ENCODE results near the gene NCBP2L.

NCBP2L gene

DNA sequence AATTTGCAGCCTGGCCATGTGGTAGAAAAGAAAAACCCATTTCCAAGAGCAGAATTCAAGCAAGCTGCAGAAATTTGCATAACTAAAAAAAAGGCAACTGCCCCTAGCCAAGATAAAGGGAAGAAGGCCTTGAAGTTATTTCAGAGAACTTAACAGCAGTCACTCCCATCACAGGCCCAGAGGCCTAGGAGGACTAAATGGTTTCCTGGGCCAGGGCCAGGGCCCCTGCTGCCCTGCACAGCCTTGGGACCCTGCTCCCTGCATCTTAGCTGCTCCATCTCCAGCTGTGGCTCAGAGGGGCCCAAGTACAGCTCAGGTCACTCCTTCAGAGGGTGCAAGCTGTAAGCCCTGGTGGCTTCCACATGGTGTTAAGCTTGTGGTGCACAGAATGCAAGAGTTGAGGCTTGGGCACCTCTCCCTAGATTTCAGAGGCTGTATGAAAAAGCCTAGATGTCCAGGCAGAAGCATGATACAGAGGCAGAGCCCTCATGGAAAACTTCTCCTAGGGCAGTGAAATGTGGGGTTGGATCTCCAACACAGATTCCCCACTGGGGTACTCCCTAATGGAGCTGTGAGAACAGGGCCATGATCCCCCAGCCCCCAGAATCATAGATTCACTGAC, 41.5 kb downstream of the NCBP2L start:
- DNase-seq = no peak

DNA sequence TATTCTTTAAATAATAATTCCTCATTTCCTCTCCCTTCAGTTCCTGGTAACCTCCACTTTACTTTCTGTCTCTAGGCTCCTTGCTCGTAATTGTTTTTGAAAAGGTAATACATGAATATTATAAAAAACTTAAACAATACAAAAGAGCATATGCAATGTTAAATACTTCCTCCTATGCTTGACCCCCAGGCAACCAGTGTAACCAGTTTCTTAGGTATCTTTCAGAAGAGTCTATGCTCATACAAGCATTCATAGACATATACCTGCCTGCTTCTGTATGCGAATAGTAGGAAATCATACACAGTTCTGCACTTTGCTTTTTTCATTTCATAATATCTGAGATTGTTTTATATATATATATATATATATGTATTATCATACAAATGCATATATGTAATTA, 45.5 kb downstream of the NCBP2L start:
- DNase-seq = no peak

DNA sequence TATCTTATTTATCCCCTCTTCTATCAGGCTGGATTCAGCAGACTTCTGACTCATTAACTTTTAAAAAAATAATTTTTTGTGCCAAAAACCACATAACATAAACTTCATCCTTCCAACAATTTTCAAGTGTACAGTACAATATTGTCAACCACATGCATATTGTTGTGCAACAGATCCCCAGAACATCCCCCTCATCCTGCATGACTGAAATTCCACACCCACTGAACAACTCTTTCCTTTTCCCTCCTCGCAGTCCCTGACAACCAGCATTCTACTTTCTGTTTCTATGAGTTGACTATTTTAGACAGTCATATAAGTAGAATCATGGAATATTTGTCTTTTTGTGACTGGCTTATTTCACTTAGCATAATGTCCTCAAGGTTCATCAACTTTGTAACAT, 45.9 kb downstream of the NCBP2L start:
- no peak for DNase-seq

DNA sequence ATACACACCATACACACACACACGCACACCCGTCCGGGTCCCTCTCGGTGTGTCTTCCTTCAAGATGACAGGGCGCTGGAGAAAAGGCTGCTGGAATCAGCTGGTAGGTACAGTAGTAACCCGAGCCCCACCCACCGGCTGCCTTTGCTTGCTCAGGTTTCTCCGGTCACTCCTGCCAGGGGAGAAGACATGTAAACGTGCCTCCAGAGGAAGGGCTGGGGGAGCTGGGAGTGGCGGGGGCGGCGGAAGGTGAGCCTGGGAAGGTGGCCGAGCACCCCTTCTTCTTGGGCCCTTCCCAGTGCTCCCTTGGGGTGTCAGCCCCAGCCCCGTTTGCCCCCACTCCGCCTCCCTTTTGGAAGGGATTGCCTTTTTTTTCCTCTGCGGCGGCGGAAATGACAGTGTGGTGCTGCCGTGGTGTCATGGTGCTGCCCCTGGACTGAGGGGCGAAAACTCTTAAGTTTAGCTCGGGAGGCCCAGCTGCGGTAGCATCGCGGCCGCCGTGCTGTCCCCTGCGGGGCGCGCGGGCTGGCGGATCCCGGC, 48.2 kb downstream of the NCBP2L start, which contains the start of gene MID2:
TSS of gene MID2 (plus strand) at position 169 of the 540 bp plus-strand sequence. CDS start 561 bp downstream, outside the sequence.
- DNase-seq = peak; percentile 30

DNA sequence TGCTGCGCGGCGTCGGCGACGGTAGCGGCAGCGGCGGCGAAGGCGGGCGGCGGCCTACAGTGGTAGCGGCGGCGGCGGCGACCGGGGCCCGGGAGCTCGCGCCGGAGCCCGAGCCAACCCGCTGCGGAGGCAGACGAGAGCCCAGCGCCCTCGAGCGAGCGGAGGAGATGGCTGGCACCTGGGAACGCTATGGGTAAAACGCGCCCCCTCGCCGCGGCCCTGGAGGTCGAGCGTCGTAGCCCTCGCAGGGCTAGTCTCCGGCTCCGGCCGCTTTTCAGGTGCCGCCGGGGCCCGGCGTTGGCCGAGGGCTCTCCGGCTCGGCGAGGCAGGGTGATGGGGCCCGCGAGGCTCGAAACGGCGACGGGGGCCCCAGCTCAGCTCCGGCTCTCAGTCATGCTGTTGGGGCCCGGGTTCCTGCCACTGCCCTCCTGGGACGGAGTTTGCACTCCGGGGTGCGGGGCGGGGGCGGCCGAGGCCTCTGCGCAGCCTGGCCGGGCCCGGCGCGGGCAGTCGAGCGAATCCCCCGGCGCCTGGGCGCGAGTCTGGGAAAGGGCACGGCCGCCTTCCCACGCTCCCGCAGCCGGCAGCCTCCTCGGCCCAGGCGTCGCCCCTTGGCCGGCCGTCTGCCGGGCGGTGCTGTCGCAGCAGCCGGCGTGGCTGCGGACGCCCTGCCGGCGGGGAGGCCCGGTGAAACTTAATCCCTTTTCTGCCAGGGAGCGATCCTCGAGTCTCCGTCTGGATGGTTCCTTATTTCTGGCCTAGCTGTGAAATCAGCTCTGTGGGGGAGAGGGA, 48.9 kb downstream of the NCBP2L start:
- peak; percentile 1 for DNase-seq

DNA sequence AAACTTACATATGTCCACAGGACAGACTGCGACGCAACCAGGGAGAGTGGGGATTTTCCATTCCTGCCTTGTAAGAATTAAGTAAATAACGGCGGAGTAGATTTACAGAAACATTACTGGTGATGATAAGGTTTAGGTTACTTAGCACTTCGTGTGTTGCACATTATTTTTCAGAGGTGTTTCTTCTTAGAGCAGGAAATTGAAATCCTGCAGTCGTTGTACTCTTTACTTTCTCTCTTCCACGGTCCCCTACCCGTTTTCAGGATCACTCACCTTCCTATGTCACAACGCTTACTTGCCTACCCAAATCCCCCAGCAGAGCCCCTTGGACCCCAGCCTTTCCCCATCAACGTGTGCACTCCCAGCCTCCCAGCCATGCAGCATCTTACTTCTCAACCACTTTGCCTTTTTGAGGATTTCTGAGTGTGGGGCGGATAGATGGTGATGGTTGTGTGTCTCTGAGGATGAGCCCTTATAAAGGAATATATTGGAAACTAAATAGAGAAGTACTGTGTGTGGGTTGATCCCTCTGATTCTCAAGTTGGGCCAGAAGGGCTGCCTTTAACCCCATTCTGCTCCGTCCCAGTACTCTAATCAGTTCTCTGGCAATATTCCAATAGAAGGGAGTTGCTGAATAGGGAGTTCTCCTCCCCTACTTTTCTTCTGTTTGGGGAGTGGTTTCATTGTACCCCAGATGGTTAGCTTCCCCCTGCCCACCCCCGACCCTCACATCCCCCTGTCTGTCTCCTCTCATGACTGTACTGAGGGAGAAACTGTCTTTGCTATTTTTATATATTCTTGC, 49.7 kb downstream of the NCBP2L start:
- no peak for DNase-seq

DNA sequence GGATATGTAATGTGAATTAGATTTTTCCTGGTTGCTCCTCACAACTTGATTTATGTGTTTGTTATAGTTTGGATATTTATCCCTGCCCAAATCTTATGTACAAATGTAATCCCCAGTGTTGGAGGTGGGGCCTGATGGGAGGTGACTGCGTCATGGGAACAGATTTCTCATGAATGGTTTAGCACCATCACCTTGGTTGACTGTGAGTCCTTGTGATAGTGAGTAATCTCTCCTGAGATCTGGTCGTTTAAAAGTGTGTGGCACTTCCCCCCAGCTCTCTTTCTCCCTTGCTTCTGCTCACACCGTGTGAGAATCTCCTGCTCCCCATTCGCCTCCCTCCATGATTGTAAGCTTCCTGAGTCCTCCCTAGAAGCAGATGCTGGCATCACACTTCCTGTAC, 50.3 kb downstream of the NCBP2L start:
- DNase-seq = no peak

DNA sequence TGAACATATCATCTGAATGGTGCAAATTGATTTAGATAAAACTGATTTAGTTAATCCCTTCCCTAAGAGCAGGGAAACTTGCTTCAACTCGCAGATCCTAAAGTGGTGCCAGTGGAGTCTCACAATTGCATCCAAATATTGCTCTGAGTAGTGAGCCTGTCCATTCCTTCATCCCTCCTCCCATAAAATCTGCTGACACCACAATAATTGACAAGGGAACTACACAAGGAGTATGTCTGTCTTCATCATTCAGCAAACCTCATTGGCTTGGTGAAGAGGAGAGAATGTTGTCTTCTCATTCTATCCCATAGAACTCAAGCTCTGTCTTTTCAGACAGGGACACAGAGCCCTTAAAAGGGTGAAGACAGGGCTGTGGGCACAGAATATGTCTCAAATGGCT, 52.3 kb downstream of the NCBP2L start:
- DNase-seq = no peak

DNA sequence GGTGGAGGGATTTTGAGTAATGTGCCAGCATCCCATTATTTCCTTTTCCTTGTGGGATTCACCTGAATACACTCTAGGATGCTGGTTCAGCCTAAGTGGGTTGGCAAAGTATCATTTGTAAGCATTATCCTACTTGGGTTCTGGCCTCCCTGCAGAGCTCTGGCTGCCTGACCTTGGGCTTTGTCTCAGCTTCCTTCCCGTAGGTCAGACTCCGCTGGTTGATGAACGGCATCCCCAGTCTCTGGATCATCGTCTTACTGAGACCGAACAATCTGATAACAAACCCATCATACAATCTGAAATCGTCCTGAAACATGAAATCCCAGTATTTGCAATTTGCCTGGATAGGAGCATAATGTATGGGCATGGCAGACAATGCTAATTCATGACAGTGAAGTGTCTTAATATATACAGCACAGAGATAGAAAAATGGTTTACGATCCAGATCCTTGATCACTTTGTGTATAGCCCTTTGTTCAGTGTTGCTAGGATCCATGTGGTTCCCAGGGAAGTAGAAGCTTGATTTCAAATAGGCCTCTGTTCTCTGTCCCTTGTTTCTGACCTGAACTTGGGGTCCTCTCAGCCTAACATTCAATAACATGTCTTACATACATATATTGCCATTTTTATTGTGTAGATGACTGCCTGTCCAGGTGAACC, 53.7 kb downstream of the NCBP2L start:
- no peak for DNase-seq

DNA sequence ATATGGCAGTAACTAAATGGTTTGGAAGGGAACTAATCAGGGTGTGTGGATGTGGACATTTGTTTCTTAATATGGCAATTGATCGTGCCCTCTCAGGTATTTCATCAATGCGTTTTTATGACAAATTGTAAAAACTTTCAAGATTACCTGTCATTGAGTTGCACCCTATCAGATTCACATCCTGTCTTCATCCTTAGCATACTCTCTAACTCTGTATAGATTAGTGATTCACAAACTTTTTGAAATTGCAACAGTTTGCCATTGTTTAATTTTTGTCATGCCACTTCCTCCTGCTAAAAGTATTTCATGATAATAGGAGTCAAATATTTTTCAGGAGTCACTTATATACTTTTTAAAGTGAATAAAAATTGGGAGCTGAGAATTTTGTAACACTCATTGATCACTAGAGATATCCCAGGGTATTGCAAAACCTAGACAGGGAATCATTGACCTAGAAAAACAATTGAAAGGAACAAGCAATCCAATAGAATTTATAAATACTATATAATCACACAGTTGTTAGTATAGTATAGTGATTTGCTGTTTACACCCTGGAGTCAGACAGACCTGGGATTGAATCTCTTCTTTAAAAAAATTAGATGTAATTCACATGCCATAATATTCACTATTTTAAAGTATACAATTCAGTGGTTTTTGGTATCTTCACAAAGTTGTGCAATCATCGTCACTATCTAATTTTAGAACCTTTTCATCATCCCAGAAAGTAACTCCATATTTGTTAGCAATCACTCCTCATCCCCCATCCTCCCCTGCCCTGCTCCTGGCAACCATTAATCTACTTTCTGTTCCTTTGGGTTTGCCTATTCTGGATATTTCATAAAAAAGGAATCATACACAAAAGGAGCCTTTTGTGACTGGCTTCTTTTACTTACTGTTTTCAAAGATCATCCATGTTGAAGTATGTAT, 57.0 kb downstream of the NCBP2L start:
- DNase-seq = no peak

DNA sequence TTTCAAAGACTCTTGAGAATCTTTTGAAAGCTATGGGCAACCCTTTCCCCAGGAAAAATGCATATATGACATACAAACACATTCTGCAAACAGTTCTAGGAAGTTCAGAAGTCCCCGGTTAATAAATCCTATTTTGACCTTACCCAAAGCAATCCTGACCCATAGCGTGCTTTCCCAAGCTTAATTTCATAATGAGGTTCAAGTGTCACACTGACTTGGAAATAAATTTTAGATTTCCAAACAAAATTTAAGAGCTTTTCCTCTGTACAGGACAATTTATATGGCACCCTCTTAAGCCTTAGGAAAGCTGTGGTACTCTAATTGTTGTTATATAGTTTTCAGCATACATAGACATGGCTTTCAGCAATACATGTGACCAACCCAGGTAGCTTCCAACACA, 59.4 kb downstream of the NCBP2L start:
- DNase-seq = no peak

DNA sequence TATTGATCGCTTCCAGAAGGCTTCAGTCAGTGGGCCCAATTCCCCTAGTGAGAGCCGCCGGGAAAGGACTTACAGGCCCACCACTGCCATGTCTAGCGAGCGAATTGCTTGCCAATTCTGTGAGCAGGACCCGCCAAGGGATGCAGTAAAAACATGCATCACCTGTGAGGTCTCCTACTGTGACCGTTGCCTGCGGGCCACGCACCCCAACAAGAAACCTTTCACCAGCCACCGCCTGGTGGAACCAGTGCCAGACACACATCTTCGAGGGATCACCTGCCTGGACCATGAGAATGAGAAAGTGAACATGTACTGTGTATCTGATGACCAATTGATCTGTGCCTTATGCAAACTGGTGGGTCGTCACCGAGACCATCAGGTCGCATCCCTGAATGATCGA, 63.4 kb downstream of the NCBP2L start:
- DNase-seq = no peak

DNA sequence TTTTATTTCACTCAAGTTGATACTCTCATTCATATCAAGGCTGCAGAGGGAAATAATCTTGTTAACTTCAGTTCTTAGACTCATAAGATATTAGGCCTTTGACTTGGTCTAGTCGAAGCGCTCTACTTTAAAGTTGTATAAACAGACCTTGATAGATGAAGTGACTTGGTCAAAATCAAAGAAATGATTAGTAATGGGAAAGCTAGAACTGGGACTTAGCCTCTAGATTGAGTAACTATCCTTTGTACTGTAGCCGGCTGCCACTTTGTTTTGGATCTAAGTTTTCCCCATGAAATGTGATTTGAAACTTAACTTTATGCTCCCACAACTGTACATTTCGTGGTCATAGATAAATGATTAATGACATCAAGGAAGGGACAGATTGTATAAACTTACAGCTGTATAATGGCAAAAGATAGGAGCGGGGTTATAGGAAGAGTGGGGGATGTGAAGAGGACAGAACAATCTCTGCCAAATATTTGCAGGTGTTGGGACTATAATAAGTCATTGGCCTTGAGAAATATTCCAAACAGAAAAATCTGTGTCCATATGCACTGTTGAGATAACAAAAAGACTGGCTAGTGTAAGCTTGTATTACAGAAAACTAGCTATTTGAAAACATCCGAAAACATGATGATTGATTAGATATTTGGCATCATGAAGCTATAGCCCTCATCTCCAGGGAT, 65.3 kb downstream of the NCBP2L start:
- DNase-seq = no peak
